Mesenchymal stem cell (in vitro differentiated cells and primary cell): ENCODE data around the gene FMN1.

Source experiments
- DNase-seq: peaks from one replicate; pipeline ENCODE4 v3.0.0-alpha.2; 2013
- H2AFZ ChIP-seq: one replicate; pipeline ENCODE4 v1.6.1; 2013; ENCODE audit warnings: low read depth, mild to moderate bottlenecking, control low read depth, inconsistent platforms, low read length, moderate library complexity
- H2AK5ac ChIP-seq: 2 replicates; pipeline ENCODE4 v1.6.1; 2013; ENCODE audit warnings: low read length, moderate library complexity, mild to moderate bottlenecking, inconsistent platforms; ENCODE audit not compliant: severe bottlenecking
- H2BK120ac ChIP-seq: one replicate; pipeline ENCODE4 v1.6.1; 2013; ENCODE audit warnings: low read depth, mild to moderate bottlenecking, inconsistent platforms, low read length, moderate library complexity
- H2BK12ac ChIP-seq, 2 experiments: one replicate each; pipeline ENCODE4 v1.6.1; 2013; ENCODE audit warnings: inconsistent platforms in 2 of 2, low read length in 2 of 2, mild to moderate bottlenecking in 2 of 2, moderate library complexity in 2 of 2, control low read depth in 1 of 2
- H2BK15ac ChIP-seq: one replicate; pipeline ENCODE4 v1.6.1; 2013; ENCODE audit warnings: mild to moderate bottlenecking, low read depth, inconsistent platforms; ENCODE audit not compliant: poor library complexity, severe bottlenecking
- H2BK5ac ChIP-seq: 2 replicates; pipeline ENCODE4 v1.6.1; 2013; ENCODE audit warnings: low read depth, mild to moderate bottlenecking, low read length, control low read depth, inconsistent platforms; ENCODE audit not compliant: poor library complexity, severe bottlenecking
- H3K14ac ChIP-seq, 2 experiments: one replicate each; pipeline ENCODE4 v1.6.1; 2013; ENCODE audit warnings: inconsistent platforms in 2 of 2, low read length in 2 of 2, control low read depth in 1 of 2, mild to moderate bottlenecking in 1 of 2, moderate library complexity in 1 of 2
- H3K18ac ChIP-seq, 2 experiments: one replicate each; pipeline ENCODE4 v1.6.1; 2013; ENCODE audit warnings: inconsistent platforms in 2 of 2, low read length in 2 of 2, control low read depth in 1 of 2, low read depth in 1 of 2, mild to moderate bottlenecking in 1 of 2
- H3K23ac ChIP-seq, 2 experiments: one replicate each; pipeline ENCODE4 v1.6.1; 2013; ENCODE audit warnings: inconsistent platforms in 2 of 2, low read length in 2 of 2, mild to moderate bottlenecking in 2 of 2, moderate library complexity in 2 of 2, control low read depth in 1 of 2
- H3K27ac ChIP-seq: 2 replicates; pipeline ENCODE4 v1.5.1; 2013; ENCODE audit warnings: mild to moderate bottlenecking, moderate library complexity, low read length, control low read depth, inconsistent platforms; ENCODE audit not compliant: poor library complexity, severe bottlenecking
- H3K27me3 ChIP-seq, 2 experiments: 2 replicates each; pipeline versions ENCODE4 v1.6.1 to v1.7.0; 2013; ENCODE audit warnings: low read length in 2 of 2, mild to moderate bottlenecking in 2 of 2, moderate library complexity in 2 of 2, control low read depth in 1 of 2, inconsistent platforms in 1 of 2; ENCODE audit not compliant: control insufficient read depth in 1 of 2, insufficient read depth in 1 of 2
- H3K36me3 ChIP-seq, 2 experiments: 2 replicates each; pipeline versions ENCODE4 v1.6.1 to v1.7.0; 2013; ENCODE audit warnings: low read length in 2 of 2, control low read depth in 1 of 2, inconsistent platforms in 1 of 2, low read depth in 1 of 2, mild to moderate bottlenecking in 1 of 2; ENCODE audit not compliant: insufficient read depth in 2 of 2, control insufficient read depth in 1 of 2
- H3K4ac ChIP-seq, 2 experiments: one replicate each; pipeline ENCODE4 v1.6.1; 2013; ENCODE audit warnings: inconsistent platforms in 2 of 2, low read length in 2 of 2, mild to moderate bottlenecking in 2 of 2, moderate library complexity in 2 of 2, control low read depth in 1 of 2, low read depth in 1 of 2
- H3K4me1 ChIP-seq: 2 replicates; pipeline ENCODE4 v1.6.1; 2013; ENCODE audit warnings: low read depth, low read length, control low read depth; ENCODE audit not compliant: control insufficient read depth, insufficient read depth
- H3K4me2 ChIP-seq: 2 replicates; pipeline ENCODE4 v1.6.1; 2013; ENCODE audit warnings: low read length, mild to moderate bottlenecking, inconsistent platforms; ENCODE audit not compliant: poor library complexity, severe bottlenecking
- H3K4me3 ChIP-seq, 2 experiments: 2 replicates each; pipeline versions ENCODE4 v1.5.1 to v1.7.0; 2013; ENCODE audit warnings: low read length in 2 of 2, mild to moderate bottlenecking in 2 of 2, control low read depth in 1 of 2, low read depth in 1 of 2; ENCODE audit not compliant: insufficient read depth in 1 of 2
- H3K79me1 ChIP-seq: replicated peaks from 2 replicates; pipeline ENCODE4 v1.6.1; 2013; ENCODE audit warnings: mild to moderate bottlenecking, control low read depth, low read length, inconsistent platforms; ENCODE audit not compliant: poor library complexity, severe bottlenecking
- H3K9ac ChIP-seq: 2 replicates; pipeline ENCODE4 v1.7.0; 2013; ENCODE audit warnings: mild to moderate bottlenecking, low read length, moderate library complexity
- H3K9me3 ChIP-seq: 2 replicates; pipeline ENCODE4 v1.7.0; 2013; ENCODE audit warnings: mild to moderate bottlenecking, low read length; ENCODE audit not compliant: control insufficient read depth
- H4K8ac ChIP-seq: one replicate; pipeline ENCODE4 v1.6.1; 2013; ENCODE audit warnings: inconsistent platforms, mild to moderate bottlenecking, low read length, moderate library complexity
- H4K91ac ChIP-seq: one replicate; pipeline ENCODE4 v1.6.1; 2013; ENCODE audit warnings: mild to moderate bottlenecking, low read length, inconsistent platforms
- WGBS: methylation state at CpG from one replicate; pipeline ENCODE4 v1.1.7; 2013; ENCODE audit warnings: mixed read lengths; 5-methylcytosine and 5-hydroxymethylcytosine counted together

FMN1 gene

DNA sequence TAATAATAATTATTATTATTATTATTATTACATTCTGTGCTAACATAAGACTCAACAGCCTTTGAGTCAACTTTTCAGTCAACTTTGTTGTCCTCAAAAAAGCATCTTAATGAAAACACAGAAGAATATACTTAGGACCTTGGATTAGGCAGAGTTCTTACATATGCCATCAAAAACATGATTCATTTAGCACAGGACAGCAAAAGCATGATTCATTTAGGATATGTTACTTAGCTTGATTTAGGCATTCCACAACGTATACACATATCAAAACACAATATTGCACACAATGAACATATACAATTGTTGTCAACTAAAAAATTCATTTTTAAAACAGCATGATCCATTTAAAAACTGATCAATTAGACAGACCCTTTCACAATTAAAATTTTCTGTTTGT lies 213.0 kb downstream of the FMN1 start:
- no peak overlapping the region for H4K91ac ChIP-seq
- H4K8ac ChIP-seq: no peak overlapping the region

DNA sequence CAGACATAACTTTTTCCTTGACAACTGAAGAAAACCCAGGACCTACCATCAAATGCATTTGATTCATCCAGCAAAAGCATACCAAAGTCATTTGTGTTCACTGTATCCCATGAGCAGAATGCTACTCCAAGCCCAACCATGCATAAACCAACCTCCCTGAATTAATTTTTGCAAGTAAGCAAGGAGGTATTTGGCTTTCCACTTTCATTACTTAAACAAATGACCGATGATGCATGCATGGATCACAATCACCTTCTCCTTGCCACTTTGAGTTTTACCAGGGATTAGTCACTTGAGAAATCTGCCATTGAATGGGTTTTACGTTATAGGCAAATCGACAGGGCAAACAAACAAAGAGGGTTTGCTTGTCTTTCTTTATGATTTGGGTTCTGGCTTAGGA lies 214.8 kb downstream of the FMN1 start:
- Histone ChIP-seq H3K23ac (no peak overlapping the region), H3K9ac (no peak overlapping the region), H3K4me1 (peaks cover 3% of the 10 kb centered on the region), H3K36me3 (no peaks in the 10 kb centered on the region), H2BK5ac (no peak overlapping the region), H2BK12ac (no peak overlapping the region), H4K8ac (no peak overlapping the region), H3K79me1 (peaks cover 2% of the 10 kb centered on the region), H3K4me2 (no peak overlapping the region), H3K9me3 (no peaks in the 10 kb centered on the region), H3K4me3 (no peak overlapping the region), H3K27ac (peak overlapping the region; percentile 65), H3K18ac (no peak overlapping the region), H2AK5ac (no peak overlapping the region), H3K27me3 (no peaks in the 10 kb centered on the region), H4K91ac (no peak overlapping the region), H3K14ac (no peak overlapping the region), H2BK120ac (no peak overlapping the region), H3K4ac (no peak overlapping the region), H2AFZ (no peak overlapping the region), H2BK15ac (no peak overlapping the region)
- 17% methylated on average over 2 of the region's 3 CpGs for WGBS
- DNase-seq: peak; percentile 60

More for the DNA sequence above, 213.0 kb downstream of the FMN1 start:
- Histone ChIP-seq H3K36me3 (no peaks in the 10 kb centered on the region), H3K14ac (no peak overlapping the region), H3K23ac (no peak overlapping the region), H3K9me3 (no peaks in the 10 kb centered on the region), H2AFZ (no peak overlapping the region), H3K4ac (no peak overlapping the region), H3K27ac (no peak overlapping the region), H2BK120ac (no peak overlapping the region), H3K9ac (no peak overlapping the region), H2BK5ac (no peak overlapping the region), H2AK5ac (no peak overlapping the region), H3K27me3 (no peaks in the 10 kb centered on the region), H3K18ac (no peak overlapping the region), H3K4me3 (no peak overlapping the region), H2BK15ac (no peak overlapping the region), H2BK12ac (no peak overlapping the region), H3K79me1 (no peaks in the 10 kb centered on the region), H3K4me1 (peaks cover 3% of the 10 kb centered on the region), H3K4me2 (no peak overlapping the region)
- WGBS: 21% methylated on average over 1 of the region's 1 CpG
- DNase-seq: no peak

DNA sequence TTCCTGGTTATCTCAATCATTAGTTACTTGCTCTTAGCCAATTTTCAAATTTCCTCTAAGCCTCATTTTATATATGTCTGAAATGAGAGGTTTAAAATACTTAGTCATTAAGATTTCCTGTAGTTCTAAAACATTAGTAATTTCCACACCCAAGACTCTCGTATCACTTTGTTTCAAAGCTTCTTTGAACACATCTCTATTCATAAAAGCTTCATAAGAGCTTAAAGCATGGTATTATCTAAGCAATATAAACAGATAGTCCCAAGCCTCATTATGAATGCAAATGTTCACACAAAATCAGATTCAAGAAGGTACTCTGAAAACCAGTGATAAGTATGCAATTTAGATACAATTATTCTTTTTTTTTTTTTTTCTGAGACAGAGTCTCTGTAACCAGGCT lies 217.0 kb downstream of the FMN1 start:
- Histone ChIP-seq H3K9me3 (no peaks in the 10 kb centered on the region), H3K4me3 (no peak overlapping the region), H3K4ac (no peak overlapping the region), H3K18ac (no peak overlapping the region), H3K23ac (no peak overlapping the region), H4K91ac (no peak overlapping the region), H3K79me1 (peaks cover 3% of the 10 kb centered on the region), H2BK5ac (no peak overlapping the region), H3K27ac (no peak overlapping the region), H3K4me2 (no peak overlapping the region), H3K36me3 (no peaks in the 10 kb centered on the region), H3K9ac (no peak overlapping the region), H3K14ac (no peak overlapping the region), H2AFZ (no peak overlapping the region), H2BK15ac (no peak overlapping the region), H3K4me1 (peaks cover 3% of the 10 kb centered on the region), H4K8ac (no peak overlapping the region), H2BK120ac (no peak overlapping the region), H3K27me3 (no peaks in the 10 kb centered on the region), H2BK12ac (no peak overlapping the region), H2AK5ac (no peak overlapping the region)
- WGBS: 80% methylated on average over 1 of the region's 1 CpG
- no peak for DNase-seq

DNA sequence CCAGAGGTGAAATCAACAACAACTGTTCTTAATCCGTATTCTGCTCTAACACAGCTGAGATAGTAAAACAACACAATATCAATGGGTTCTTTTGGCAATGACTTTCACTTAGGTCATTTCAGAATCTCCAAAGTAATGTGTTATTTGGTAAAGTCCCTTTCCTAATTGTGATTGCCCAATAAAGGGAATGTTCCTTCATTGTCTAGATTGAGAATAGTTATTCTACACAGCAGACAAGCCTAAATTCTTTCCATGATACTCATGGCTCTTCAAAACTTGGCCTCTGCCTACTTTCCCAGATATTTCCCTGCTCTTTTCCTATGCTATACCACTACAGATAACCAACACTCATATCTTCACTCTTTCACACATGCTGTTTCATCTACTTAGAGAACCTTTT lies 219.8 kb downstream of the FMN1 start:
- Histone ChIP-seq H2AK5ac (no peak overlapping the region), H3K18ac (no peak overlapping the region), H3K27ac (no peak overlapping the region), H3K27me3 (no peaks in the 10 kb centered on the region), H3K9ac (no peak overlapping the region), H2AFZ (no peak overlapping the region), H2BK120ac (no peak overlapping the region), H2BK5ac (no peak overlapping the region), H2BK15ac (no peak overlapping the region), H4K8ac (no peak overlapping the region), H3K4me3 (no peak overlapping the region), H3K14ac (no peak overlapping the region), H3K4me1 (peaks cover 1% of the 10 kb centered on the region), H3K9me3 (no peaks in the 10 kb centered on the region), H3K79me1 (peaks cover 3% of the 10 kb centered on the region), H3K23ac (no peak overlapping the region), H3K36me3 (no peaks in the 10 kb centered on the region), H2BK12ac (no peak overlapping the region), H3K4me2 (no peak overlapping the region), H4K91ac (no peak overlapping the region), H3K4ac (no peak overlapping the region)
- peak; percentile 19 for DNase-seq
- 100% methylated on average over 1 of the region's 1 CpG for WGBS
